ENCODE measurements around the gene NDRG2. TPM values are rescaled to one million over a fixed set of nuclear protein-coding genes. Genes with fewer than 3 reads are reported as not detected.

NDRG2 gene
- total RNA-seq, 2 donors from 2014 or later: 133 to 178 TPM

GRCh38 chr14:21071225-21072030 is 46.6 kb upstream of the NDRG2 start:
- DNase-seq: peak; percentile 70 to 85 (median 80)
- peak in 1 of 7 experiments; percentile 5 for TF ChIP-seq CTCF (IDR thresholded peaks at IDR 0.05)
- peak in 2 of 3 donors; percentile 27 to 56 for TF ChIP-seq POLR2A (IDR thresholded peaks at IDR 0.05)
- WGBS, 2 donors: 0% methylated on average over 12 to 37 of the region's 37 CpGs
- intact Hi-C loops (cut with DNase I): no loop called here
- no peaks in the 10 kb centered on the region for H3K27me3 ChIP-seq
- H3K36me3 ChIP-seq (replicated peaks in 1 of 2; ENCODE audit: insufficient read depth in 1 of 2, low read depth in 2 of 2): peaks cover 0 to under 1% of the 10 kb centered on the region in 2 donors
- no peaks in the 10 kb centered on the region for H3K9me3 ChIP-seq
- H3K4me3 ChIP-seq: peak overlapping the region; percentile 69 to 76
- H3K4me1 ChIP-seq: peaks cover 34% of the 10 kb centered on the region
- ATAC-seq: peak; percentile 57
- peak overlapping the region; percentile 78 to 90 (median 86) for H3K27ac ChIP-seq

GRCh38 chr14:21070610-21071224 is 45.9 kb upstream of the NDRG2 start:
- no peaks in the 10 kb centered on the region for H3K27me3 ChIP-seq
- no peaks in the 10 kb centered on the region for H3K36me3 ChIP-seq (replicated peaks in 1 of 2; ENCODE audit: insufficient read depth in 1 of 2, low read depth in 2 of 2)
- H3K4me3 ChIP-seq: peak overlapping the region; percentile 69 to 76
- peak; percentile 44 to 51 (median 46) for DNase-seq
- intact Hi-C loops (cut with DNase I): no loop called here
- no peaks in the 10 kb centered on the region for H3K9me3 ChIP-seq
- peaks cover 34% of the 10 kb centered on the region for H3K4me1 ChIP-seq
- peak overlapping the region; percentile 78 to 90 (median 86) for H3K27ac ChIP-seq
- ATAC-seq: peak; percentile 10
- 0 to 1% methylated on average over 19 to 23 of the region's 23 CpGs for WGBS, 2 donors
- TF ChIP-seq CTCF (IDR thresholded peaks at IDR 0.05): no peak
- no peak for TF ChIP-seq POLR2A (IDR thresholded peaks at IDR 0.05)

- Histone ChIP-seq H3K36me3 (replicated peaks in 1 of 2; ENCODE audit: insufficient read depth in 1 of 2, low read depth in 2 of 2) (no peaks in the 10 kb centered on the region), H3K4me3 (peak within 1 kb of the TSS; percentile 69 to 76), H3K4me1 (peaks cover 34% of the 10 kb centered on the region), H3K27me3 (no peaks in the 10 kb centered on the region), H3K27ac (peak within 1 kb of the TSS; percentile 78 to 90 (median 86)), H3K9me3 (no peaks in the 10 kb centered on the region)
- intact Hi-C loops (cut with DNase I): no loop called here
- 1% methylated on average over 5 to 62 of the region's 63 CpGs for WGBS, 2 donors
- DNase-seq (peak; percentile 72 to 81 (median 78)), ATAC-seq (peak; percentile 73)
- TF ChIP-seq CTCF (IDR thresholded peaks at IDR 0.05): no peak
- peak in 1 of 3 donors; percentile 42 for TF ChIP-seq POLR2A (IDR thresholded peaks at IDR 0.05)
These were observed 45.3 kb upstream of the NDRG2 start, which contains the start of gene ARHGEF40 for GRCh38 chr14:21070083-21070609. Gene ARHGEF40 (plus strand): TSS chr14:21070304. CDS start chr14:21070397, 93 bp downstream.

GRCh38 chr14:21069388-21070082 is 44.7 kb upstream of the NDRG2 start:
- intact Hi-C loops (cut with DNase I): no loop called here
- peak; percentile 54 for ATAC-seq
- DNase-seq: peak; percentile 52 to 65 (median 56)
- Histone ChIP-seq H3K27ac (peak overlapping the region; percentile 78 to 90 (median 86)), H3K4me1 (peaks cover 34% of the 10 kb centered on the region), H3K9me3 (no peaks in the 10 kb centered on the region), H3K4me3 (peak overlapping the region; percentile 40 to 41), H3K36me3 (replicated peaks in 1 of 2; ENCODE audit: insufficient read depth in 1 of 2, low read depth in 2 of 2) (no peaks in the 10 kb centered on the region), H3K27me3 (no peaks in the 10 kb centered on the region)
- TF ChIP-seq CTCF (IDR thresholded peaks at IDR 0.05) (no peak), POLR2A (IDR thresholded peaks at IDR 0.05) (peak in 2 of 3 donors; percentile 48 to 65)
- 1 to 6% methylated on average over 6 to 40 of the region's 40 CpGs for WGBS, 2 donors

All from body of pancreas (tissue), 4 donors.